H1 (cell line): ENCODE data around the gene CCDC107. TPM values are rescaled to one million over a fixed set of nuclear protein-coding genes. Genes with fewer than 3 reads are reported as not detected.

Source experiments
- CTCF ChIA-PET: fragments of 300-600 bp; sonication (Branson Sonifier 250); formaldehyde crosslinking; loops from one replicate; lab custom pipeline; 2021; ENCODE audit not compliant: partially characterized antibody; lab: Charles Lee
- POLR2A ChIA-PET: fragments of 300-600 bp; sonication (Branson Sonifier 250); formaldehyde crosslinking; loops from one replicate; lab custom pipeline; 2021; ENCODE audit warnings: inconsistent platforms; ENCODE audit not compliant: partially characterized antibody; lab: Charles Lee
- DNase-seq, 2 experiments: peaks; one replicate each; pipeline versions ENCODE4 v3.0.0 to v3.0.0-alpha.2; 2010 to 2022; ENCODE audit warnings: low spot score in 2 of 2, low read depth in 1 of 2, mixed read lengths in 1 of 2
- FAIRE-seq: peaks from 2 replicates; lab custom pipeline; 2011; peaks lifted over from hg19 to GRCh38; lab: Jason Lieb, UNC
- H2AFZ ChIP-seq: 2 replicates; pipeline ENCODE4 v1.8.1; 2012; ENCODE audit warnings: low read length, inconsistent platforms
- H2AK5ac ChIP-seq: 2 replicates; pipeline ENCODE4 v1.6.1; 2013; ENCODE audit warnings: low read depth, low read length
- H2BK120ac ChIP-seq: replicated peaks from 2 replicates; pipeline ENCODE3; 2013; ENCODE audit warnings: low read depth, low read length, inconsistent platforms
- H2BK12ac ChIP-seq: 2 replicates; pipeline ENCODE4 v1.6.1; 2013; ENCODE audit warnings: low read depth, low read length
- H2BK15ac ChIP-seq: 2 replicates; pipeline ENCODE4 v1.6.1; 2013; ENCODE audit warnings: low read length
- H2BK20ac ChIP-seq: 2 replicates; pipeline ENCODE4 v1.6.1; 2013; ENCODE audit warnings: low read length
- H2BK5ac ChIP-seq: 2 replicates; pipeline ENCODE4 v1.6.1; 2013; ENCODE audit warnings: low read depth, low read length
- H3K14ac ChIP-seq: 2 replicates; pipeline ENCODE4 v1.6.1; 2013; ENCODE audit warnings: inconsistent platforms; ENCODE audit not compliant: insufficient read length
- H3K18ac ChIP-seq: 2 replicates; pipeline ENCODE4 v1.6.1; 2013; ENCODE audit warnings: low read length; ENCODE audit errors: extremely low read depth
- H3K23ac ChIP-seq: 2 replicates; pipeline ENCODE4 v1.6.1; 2013; ENCODE audit warnings: inconsistent platforms; ENCODE audit not compliant: insufficient read length
- H3K23me2 ChIP-seq: 2 replicates; pipeline ENCODE4 v1.6.1; 2013; ENCODE audit warnings: low read depth, low read length
- H3K27ac ChIP-seq: 2 replicates; pipeline ENCODE4 v1.6.1; 2011; ENCODE audit warnings: low read depth, low read length, inconsistent platforms
- H3K27me3 ChIP-seq, 4 experiments: replicated peaks in 1 of 4; 1 replicate in 1 of 4; 2 replicates in 3 of 4; pipeline versions ENCODE4 v1.6.1 to v1.8.1; 2011 to 2013; ENCODE audit warnings: low read length in 3 of 4, mild to moderate bottlenecking in 3 of 4, inconsistent platforms in 2 of 4, mixed read lengths in 2 of 4, moderate library complexity in 1 of 4; ENCODE audit not compliant: control insufficient read depth in 3 of 4, insufficient read depth in 3 of 4; ENCODE audit errors: extremely low read depth in 1 of 4
- H3K36me3 ChIP-seq, 4 experiments: 2 replicates each; pipeline versions ENCODE4 v1.6.1 to v1.8.1; 2011 to 2013; ENCODE audit warnings: mild to moderate bottlenecking in 4 of 4, low read length in 3 of 4, moderate library complexity in 2 of 4, control low read depth in 1 of 4, inconsistent platforms in 1 of 4; ENCODE audit not compliant: insufficient read depth in 4 of 4, control insufficient read depth in 2 of 4
- H3K4ac ChIP-seq: replicated peaks from 2 replicates; pipeline ENCODE3; 2013; ENCODE audit warnings: low read length, low read depth, mixed read lengths, inconsistent platforms; ENCODE audit not compliant: insufficient read length
- H3K4me1 ChIP-seq, 4 experiments: replicated peaks in 1 of 4; 1 replicate in 1 of 4; 2 replicates in 3 of 4; pipeline versions ENCODE4 v1.6.1 to v1.8.1; 2011 to 2013; ENCODE audit warnings: low read length in 3 of 4, inconsistent platforms in 2 of 4, mixed read lengths in 1 of 4; ENCODE audit not compliant: insufficient read depth in 4 of 4, control insufficient read depth in 3 of 4
- H3K4me2 ChIP-seq, 2 experiments: 2 replicates each; pipeline versions ENCODE4 v1.6.1 to v1.8.1; 2011 to 2013; ENCODE audit warnings: low read depth in 2 of 2, low read length in 2 of 2, control low read depth in 1 of 2, inconsistent platforms in 1 of 2, mild to moderate bottlenecking in 1 of 2; ENCODE audit not compliant: insufficient read depth in 1 of 2
- H3K4me3 ChIP-seq, 4 experiments: fragments of 200-600, 300-600 bp in 1 of 4; sonication (generic), shearing (Covaris generic), sonication (Bioruptor Twin) in 1 of 4; 2 replicates each; pipeline versions ENCODE4 v1.5.1 to v1.8.1; 2011 to 2016; ENCODE audit warnings: low read length in 4 of 4, low read depth in 3 of 4, control low read depth in 2 of 4, inconsistent platforms in 2 of 4, mild to moderate bottlenecking in 2 of 4, mixed read lengths in 1 of 4, moderate library complexity in 1 of 4; ENCODE audit not compliant: insufficient read depth in 2 of 4; ENCODE audit errors: extremely low read depth in 1 of 4
- H3K56ac ChIP-seq: replicated peaks from 2 replicates; pipeline ENCODE3; 2013; ENCODE audit warnings: low read depth, mild to moderate bottlenecking, mixed read lengths, low read length, inconsistent platforms; ENCODE audit not compliant: insufficient read length
- H3K79me1 ChIP-seq: 2 replicates; pipeline ENCODE4 v1.6.1; 2013; ENCODE audit warnings: low read depth, low read length, control low read depth
- H3K79me2 ChIP-seq, 2 experiments: 2 replicates each; pipeline versions ENCODE4 v1.6.1 to v1.8.1; 2012 to 2013; ENCODE audit warnings: low read length in 2 of 2, mild to moderate bottlenecking in 2 of 2, inconsistent platforms in 1 of 2; ENCODE audit not compliant: insufficient read depth in 2 of 2, control insufficient read depth in 1 of 2
- H3K9ac ChIP-seq, 4 experiments: replicated peaks in 1 of 4; 1 replicate in 1 of 4; 2 replicates in 3 of 4; pipeline versions ENCODE4 v1.6.1 to v1.8.1; 2011 to 2013; ENCODE audit warnings: low read depth in 3 of 4, low read length in 3 of 4, control low read depth in 2 of 4, mild to moderate bottlenecking in 2 of 4, moderate library complexity in 2 of 4, inconsistent platforms in 1 of 4; ENCODE audit errors: extremely low read depth in 1 of 4
- H3K9me3 ChIP-seq, 2 experiments: 2 replicates each; pipeline versions ENCODE4 v1.6.1 to v1.8.1; 2012 to 2013; ENCODE audit warnings: mild to moderate bottlenecking in 2 of 2, moderate library complexity in 2 of 2, control low read depth in 1 of 2, inconsistent platforms in 1 of 2, low read depth in 1 of 2, low read length in 1 of 2, mixed read lengths in 1 of 2; ENCODE audit not compliant: insufficient read depth in 2 of 2
- H4K20me1 ChIP-seq, 2 experiments: replicated peaks in 1 of 2; 2 replicates each; pipeline versions ENCODE3 to v1.8.1; 2011 to 2013; ENCODE audit warnings: inconsistent platforms in 2 of 2, low read length in 2 of 2, mild to moderate bottlenecking in 1 of 2; ENCODE audit not compliant: insufficient read depth in 2 of 2, control insufficient read depth in 1 of 2
- H4K5ac ChIP-seq: 2 replicates; pipeline ENCODE4 v1.6.1; 2013; ENCODE audit warnings: low read length, low read depth, mixed read lengths, inconsistent platforms; ENCODE audit not compliant: insufficient read length
- H4K8ac ChIP-seq: 2 replicates; pipeline ENCODE4 v1.8.0; 2013; ENCODE audit warnings: mild to moderate bottlenecking, moderate library complexity, low read length, inconsistent platforms; ENCODE audit not compliant: insufficient read depth; ENCODE audit errors: extremely low read depth
- H4K91ac ChIP-seq: replicated peaks from 2 replicates; pipeline ENCODE3; 2013; ENCODE audit warnings: low read length, mixed read lengths, inconsistent platforms; ENCODE audit not compliant: insufficient read length
- BCL11A ChIP-seq, 2 experiments: IDR thresholded peaks; one replicate each; pipeline ENCODE4 v1.6.1; 2011; ENCODE audit warnings: low read depth in 2 of 2, low read length in 2 of 2, mild to moderate bottlenecking in 2 of 2
- CTBP2 ChIP-seq: IDR thresholded peaks from 2 replicates; pipeline ENCODE4 v1.7.0; 2011; ENCODE audit warnings: borderline replicate concordance, mild to moderate bottlenecking, moderate library complexity, mixed read lengths, low read length; ENCODE audit not compliant: insufficient read depth, insufficient read length
- HDAC2 ChIP-seq, 2 experiments: fragments of 300-600 bp in 1 of 2; sonication (generic) in 1 of 2; IDR thresholded peaks; 2 replicates each; pipeline ENCODE4 v1.6.1; 2011 to 2012; ENCODE audit warnings: low read depth in 2 of 2, low read length in 2 of 2, mild to moderate bottlenecking in 2 of 2, moderate library complexity in 2 of 2, borderline replicate concordance in 1 of 2, inconsistent platforms in 1 of 2
- SAP30 ChIP-seq: fragments of 300-600 bp; sonication (generic); IDR thresholded peaks from 2 replicates; pipeline ENCODE4 v1.7.1; 2012; ENCODE audit warnings: low read length, moderate library complexity, mild to moderate bottlenecking, inconsistent platforms; ENCODE audit not compliant: insufficient read depth, insufficient replicate concordance
- SRF ChIP-seq: IDR thresholded peaks from 2 replicates; pipeline ENCODE4 v1.6.1; 2011; ENCODE audit warnings: mild to moderate bottlenecking, low read depth, low read length, moderate library complexity
- WGBS, 2 experiments: shearing (Covaris generic) in 1 of 2; methylation state at CpG; one replicate each; pipeline versions ENCODE4 v1.1.6 to v1.1.7; 2013 to 2015; ENCODE audit warnings: low lambda C conversion rate in 2 of 2, mixed read lengths in 2 of 2, inconsistent platforms in 1 of 2, low coverage in 1 of 2, missing lambda C conversion rate in 1 of 2; ENCODE audit not compliant: insufficient replicate concordance in 2 of 2, insufficient coverage in 1 of 2, insufficient read length in 1 of 2; ENCODE audit errors: extremely low coverage in 1 of 2, missing lambda C conversion rate in 1 of 2; 5-methylcytosine and 5-hydroxymethylcytosine counted together
- polyA plus RNA-seq, 7 experiments: library from polyadenylated mRNA; depleted of rRNA in 3 of 7; stranded (reverse) in 5 of 7; unstranded in 2 of 7; fragments of >200 nt in 5 of 7; fragments of 200-250 nt in 2 of 7; gene quantifications; 1 replicate in 5 of 7; 2 replicates in 1 of 7; 4 replicates in 1 of 7; pipeline versions ENCODE4 v1.2.1 to v1.2.3, GENCODE V29; 2011 to 2013; ENCODE audit warnings: missing spikeins in 2 of 7, mixed read lengths in 2 of 7
- total RNA-seq: library from RNA; stranded (reverse); fragmentation: NEBNext Ultra II Directional; extraction: Animal tissue kit (Norgen Biotek cat#: 25700); gene quantifications from 2 replicates; pipeline ENCODE4 v1.2.1, GENCODE V29; 2021

CCDC107 gene
- total and polyA plus RNA-seq, 2 of the 8 experiments (the other 6 are each of a cell fraction or from before 2014, with no cell fraction given): 8.2 to 9.0 TPM

DNA sequence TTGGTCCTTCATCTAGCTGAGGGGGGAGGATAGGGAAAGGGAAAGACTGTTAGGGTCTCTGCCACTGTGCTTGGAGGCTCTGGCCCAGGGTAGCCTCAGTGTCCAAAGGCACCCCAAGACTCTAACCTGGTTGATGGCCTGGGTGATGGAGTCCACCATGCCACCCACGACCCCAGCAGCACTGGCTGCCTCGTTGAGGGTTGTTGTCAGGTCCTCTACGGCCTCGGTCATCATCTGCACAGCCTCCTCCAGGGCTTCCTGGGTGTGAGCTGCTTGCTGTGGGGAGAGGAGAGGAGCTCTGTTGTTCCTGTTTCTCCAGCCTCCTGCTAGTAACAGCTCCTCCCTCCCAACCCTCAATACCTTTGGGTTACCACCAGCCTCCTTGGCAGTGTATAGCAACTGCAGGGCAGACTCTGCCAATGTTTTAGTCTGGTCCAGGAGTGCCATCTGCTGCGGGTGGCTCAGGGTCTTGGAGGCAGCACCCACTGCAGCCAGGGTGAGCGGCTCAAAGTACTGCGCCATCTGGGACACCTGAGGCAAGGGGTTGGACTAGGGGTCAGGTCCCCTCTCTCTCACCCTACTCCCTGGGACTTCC lies 47.8 kb downstream of the CCDC107 start:
- ChIA-PET POLR2A (interaction anchor here (0.7 to 4.8 kb wide), 7 partner anchors 10 to 34 kb away, joined by 3 to 19 read pairs (median 3); partner anchors contain the start of genes CREB3, TLN1 and TPM2), CTCF (interaction anchor here (0.8 to 13.1 kb wide), 10 partner anchors 9 to 43 kb away, joined by 3 to 199 read pairs (median 4); partner anchors contain the start of genes ARHGEF39 and TPM2)
- H3K27me3 ChIP-seq: no peaks in the 10 kb centered on the region
- H3K4ac ChIP-seq: no peak overlapping the region
- H4K20me1 ChIP-seq: peaks cover 0 to 8% of the 10 kb centered on the region in 2 experiments
- H3K27ac ChIP-seq: no peak overlapping the region
- no peak overlapping the region for H3K4me3 ChIP-seq
- no peak overlapping the region for H3K9ac ChIP-seq
- H3K18ac ChIP-seq: no peak overlapping the region
- no peak for FAIRE-seq
- no peak overlapping the region for H4K91ac ChIP-seq
- no peak overlapping the region for H3K14ac ChIP-seq
- no peak overlapping the region for H2AK5ac ChIP-seq
- H3K23me2 ChIP-seq: no peaks in the 10 kb centered on the region
- no peak overlapping the region for H3K4me2 ChIP-seq
- H4K8ac ChIP-seq: no peak overlapping the region
- no peak overlapping the region for H2BK5ac ChIP-seq
- 89% methylated on average over 7 of the region's 7 CpGs; no CpG with 5 or more reads in 1 of the 2 experiments for WGBS, 2 experiments
- no peaks in the 10 kb centered on the region for H3K79me1 ChIP-seq
- no peak overlapping the region for H4K5ac ChIP-seq
- DNase-seq: no peak
- peaks cover 39 to 85% (median 75%) of the 10 kb centered on the region in 4 experiments for H3K36me3 ChIP-seq
- no peaks in the 10 kb centered on the region for H3K79me2 ChIP-seq
- H2BK12ac ChIP-seq: no peak overlapping the region
- H3K23ac ChIP-seq: no peak overlapping the region
- H2BK120ac ChIP-seq: no peak overlapping the region
- H2BK20ac ChIP-seq: no peak overlapping the region
- H2BK15ac ChIP-seq: no peak overlapping the region
- H3K4me1 ChIP-seq: no peaks in the 10 kb centered on the region
- H3K56ac ChIP-seq: no peak overlapping the region
- H3K9me3 ChIP-seq: no peaks in the 10 kb centered on the region
- no peak overlapping the region for H2AFZ ChIP-seq
- TF ChIP-seq HDAC2 (IDR thresholded peaks at IDR 0.05; ENCODE audit: borderline replicate concordance in 1 of 2, low read depth in 2 of 2, low read length in 2 of 2) (no peak), SAP30 (no peak), CTBP2 (no peak), BCL11A (IDR thresholded peaks at IDR 0.05; ENCODE audit: low read depth in 2 of 2, low read length in 2 of 2) (no peak), SRF (no peak)
